ENCODE measurements around the gene PCSK5. TPM values are rescaled to one million over a fixed set of nuclear protein-coding genes. Genes with fewer than 3 reads are reported as not detected.
"Not testable (repeated sequence)": the region's sequence is repeated elsewhere in the genome, so short reads cannot be mapped to it uniquely, and the experiment has no call there.

Gene PCSK5
- total RNA-seq, 6 experiments from 2014 or later = 1.4 to 5.8 (median 3.5) TPM

GRCh38 chr9:76322810-76323209 is 432.3 kb downstream of the PCSK5 start:
- H3K27me3 ChIP-seq = no peaks in the 10 kb centered on the region
- H3K9me3 ChIP-seq = no peaks in the 10 kb centered on the region
- no peaks in the 10 kb centered on the region for H3K36me3 ChIP-seq
- intact Hi-C loops (cut with DNase I) = no loop called here
- TF ChIP-seq POLR2A (IDR thresholded peaks at IDR 0.05) (no peak), CTCF (IDR thresholded peaks at IDR 0.05) (no peak)
- no peak for DNase-seq
- ATAC-seq = no peak
- WGBS (ENCODE audit: insufficient coverage, low coverage, low lambda C conversion rate, missing lambda C conversion rate) = 89% methylated on average over 1 of the region's 10 CpGs
- no peak overlapping the region for H3K4me3 ChIP-seq
- no peaks in the 10 kb centered on the region for H3K4me1 ChIP-seq
- no peak overlapping the region for H3K27ac ChIP-seq

- H3K4me1 ChIP-seq = no peaks in the 10 kb centered on the region
- 63% methylated on average over 2 of the region's 2 CpGs for WGBS (ENCODE audit: insufficient coverage, low coverage, low lambda C conversion rate, missing lambda C conversion rate)
- H3K27ac ChIP-seq = no peak overlapping the region
- H3K4me3 ChIP-seq = no peak overlapping the region
- H3K9me3 ChIP-seq = no peaks in the 10 kb centered on the region
- H3K36me3 ChIP-seq = no peaks in the 10 kb centered on the region
- ATAC-seq (no peak), DNase-seq (no peak)
- intact Hi-C loops (cut with DNase I) = no loop called here
- TF ChIP-seq POLR2A (IDR thresholded peaks at IDR 0.05) (no peak), CTCF (IDR thresholded peaks at IDR 0.05) (no peak)
- H3K27me3 ChIP-seq = no peaks in the 10 kb centered on the region
Observed at GRCh38 chr9:76323490-76323889, 433.0 kb downstream of the PCSK5 start.

- H3K27ac ChIP-seq; H3K27me3 ChIP-seq; intact Hi-C loops (cut with DNase I); ATAC-seq; DNase-seq; H3K9me3 ChIP-seq; H3K4me1 ChIP-seq; H3K4me3 ChIP-seq; H3K36me3 ChIP-seq: not testable (repeated sequence)
- WGBS (ENCODE audit: insufficient coverage, low coverage, low lambda C conversion rate, missing lambda C conversion rate) = 85% methylated on average over 5 of the region's 7 CpGs
Observed at GRCh38 chr9:76324030-76324429, 433.6 kb downstream of the PCSK5 start.

- TF ChIP-seq CTCF (IDR thresholded peaks at IDR 0.05) = no peak
- TF ChIP-seq POLR2A (IDR thresholded peaks at IDR 0.05) = no peak
- Histone ChIP-seq H3K27me3 (no peaks in the 10 kb centered on the region), H3K4me1 (no peaks in the 10 kb centered on the region), H3K9me3 (no peaks in the 10 kb centered on the region), H3K4me3 (no peak overlapping the region), H3K27ac (no peak overlapping the region), H3K36me3 (no peaks in the 10 kb centered on the region)
- intact Hi-C loops (cut with DNase I) = no loop called here
- WGBS (ENCODE audit: insufficient coverage, low coverage, low lambda C conversion rate, missing lambda C conversion rate) = 24% methylated on average over 1 of the region's 1 CpG
- DNase-seq (peak in 1 of 3 donors; percentile 56), ATAC-seq (peak in 3 of 4 donors; percentile 57 to 64 (median 60))
Observed at GRCh38 chr9:76330034-76330433, 439.6 kb downstream of the PCSK5 start.

- Histone ChIP-seq H3K9me3 (no peaks in the 10 kb centered on the region), H3K27ac (no peak overlapping the region), H3K4me1 (no peaks in the 10 kb centered on the region), H3K27me3 (no peaks in the 10 kb centered on the region), H3K36me3 (no peaks in the 10 kb centered on the region), H3K4me3 (no peak overlapping the region)
- 73% methylated on average over 3 of the region's 3 CpGs for WGBS (ENCODE audit: insufficient coverage, low coverage, low lambda C conversion rate, missing lambda C conversion rate)
- no peak for DNase-seq
- TF ChIP-seq CTCF (IDR thresholded peaks at IDR 0.05) (no peak), POLR2A (IDR thresholded peaks at IDR 0.05) (no peak)
- intact Hi-C loops (cut with DNase I) = no loop called here
- no peak for ATAC-seq
Observed at GRCh38 chr9:76333388-76333787, 442.9 kb downstream of the PCSK5 start.

Measured in right lobe of liver (tissue), 6 donors.